Activated CD4-positive, CD25-positive, alpha-beta regulatory T cell (primary cell): ENCODE measurements around the gene SLC5A5.
"Not testable (repeated sequence)": the region's sequence is repeated elsewhere in the genome, so short reads cannot be mapped to it uniquely, and the experiment has no call there.

Source experiments
- DNase-seq, 4 experiments: peaks; one replicate each; lab custom pipeline; 2025; lab: John Stamatoyannopoulos, UW

SLC5A5 gene

GRCh38 chr19:17871032-17871877 is 490 bp upstream of the SLC5A5 start:
- no peak for DNase-seq

DNA sequence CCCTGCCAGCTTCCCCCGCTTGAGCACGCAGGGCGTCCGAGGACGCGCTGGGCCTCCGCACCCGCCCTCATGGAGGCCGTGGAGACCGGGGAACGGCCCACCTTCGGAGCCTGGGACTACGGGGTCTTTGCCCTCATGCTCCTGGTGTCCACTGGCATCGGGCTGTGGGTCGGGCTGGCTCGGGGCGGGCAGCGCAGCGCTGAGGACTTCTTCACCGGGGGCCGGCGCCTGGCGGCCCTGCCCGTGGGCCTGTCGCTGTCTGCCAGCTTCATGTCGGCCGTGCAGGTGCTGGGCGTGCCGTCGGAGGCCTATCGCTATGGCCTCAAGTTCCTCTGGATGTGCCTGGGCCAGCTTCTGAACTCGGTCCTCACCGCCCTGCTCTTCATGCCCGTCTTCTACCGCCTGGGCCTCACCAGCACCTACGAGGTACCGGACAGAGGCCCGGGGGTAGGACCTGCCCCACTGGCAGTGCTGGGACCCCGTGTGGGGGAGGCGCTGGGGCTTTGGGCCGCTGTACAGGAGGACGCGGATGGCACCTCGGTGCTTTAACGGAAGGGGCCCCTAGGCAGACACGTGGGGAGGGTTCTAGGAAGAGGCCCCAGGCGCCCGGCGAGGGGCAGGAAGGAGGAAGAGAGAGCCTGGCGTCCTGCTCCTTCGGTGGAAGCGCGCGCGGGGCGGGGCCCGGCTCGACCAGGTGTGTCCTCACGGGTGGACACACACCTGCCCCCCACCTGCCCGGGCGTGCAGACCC is 681 bp downstream of the SLC5A5 start:
- DNase-seq = peak in 3 of 4 experiments; percentile 36 to 39 (median 39)

- DNase-seq = peak; percentile 55 to 70 (median 57)
Measured at GRCh38 chr19:17873786-17874757, 2.3 kb downstream of the SLC5A5 start.

DNA sequence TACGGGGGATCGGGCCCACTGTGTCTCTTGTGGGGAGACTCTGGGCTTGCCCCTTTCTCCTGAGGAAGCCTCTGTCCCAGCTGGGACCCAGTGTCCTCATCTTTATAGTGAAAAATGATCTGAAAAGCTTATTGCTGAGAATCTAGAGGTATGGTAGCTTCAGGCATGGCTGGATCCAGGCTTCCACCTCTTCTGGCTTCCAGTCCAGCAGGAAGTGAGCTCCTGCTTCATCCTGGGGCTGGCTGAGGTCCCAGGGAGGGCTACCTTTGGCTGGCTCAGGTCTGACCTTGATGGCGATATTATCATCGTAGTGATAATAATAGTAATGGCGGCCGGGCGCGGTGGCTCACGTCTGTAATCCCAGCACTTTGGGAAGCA is 3.0 kb downstream of the SLC5A5 start:
- no peak for DNase-seq

- DNase-seq = no peak
Measured at GRCh38 chr19:17877696-17878095, 6.0 kb downstream of the SLC5A5 start.

GRCh38 chr19:17879466-17879865 is 7.7 kb downstream of the SLC5A5 start:
- no peak for DNase-seq

DNA sequence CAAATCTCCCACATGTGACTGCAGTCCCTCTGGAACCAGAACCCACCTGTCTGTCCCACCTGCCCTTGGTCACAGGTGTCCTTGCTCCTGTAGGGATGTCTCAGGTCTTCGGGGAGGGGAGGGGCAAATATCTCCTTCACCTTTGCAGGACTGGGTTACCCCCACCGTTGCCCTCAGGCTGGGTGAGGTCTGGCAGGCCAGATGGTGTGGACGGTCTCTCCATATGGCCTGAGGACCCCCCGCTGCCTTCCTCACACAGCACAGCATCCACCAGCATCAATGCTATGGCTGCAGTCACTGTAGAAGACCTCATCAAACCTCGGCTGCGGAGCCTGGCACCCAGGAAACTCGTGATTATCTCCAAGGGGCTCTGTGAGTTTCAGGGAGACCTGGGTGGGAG is 10.0 kb downstream of the SLC5A5 start:
- no peak for DNase-seq

DNA sequence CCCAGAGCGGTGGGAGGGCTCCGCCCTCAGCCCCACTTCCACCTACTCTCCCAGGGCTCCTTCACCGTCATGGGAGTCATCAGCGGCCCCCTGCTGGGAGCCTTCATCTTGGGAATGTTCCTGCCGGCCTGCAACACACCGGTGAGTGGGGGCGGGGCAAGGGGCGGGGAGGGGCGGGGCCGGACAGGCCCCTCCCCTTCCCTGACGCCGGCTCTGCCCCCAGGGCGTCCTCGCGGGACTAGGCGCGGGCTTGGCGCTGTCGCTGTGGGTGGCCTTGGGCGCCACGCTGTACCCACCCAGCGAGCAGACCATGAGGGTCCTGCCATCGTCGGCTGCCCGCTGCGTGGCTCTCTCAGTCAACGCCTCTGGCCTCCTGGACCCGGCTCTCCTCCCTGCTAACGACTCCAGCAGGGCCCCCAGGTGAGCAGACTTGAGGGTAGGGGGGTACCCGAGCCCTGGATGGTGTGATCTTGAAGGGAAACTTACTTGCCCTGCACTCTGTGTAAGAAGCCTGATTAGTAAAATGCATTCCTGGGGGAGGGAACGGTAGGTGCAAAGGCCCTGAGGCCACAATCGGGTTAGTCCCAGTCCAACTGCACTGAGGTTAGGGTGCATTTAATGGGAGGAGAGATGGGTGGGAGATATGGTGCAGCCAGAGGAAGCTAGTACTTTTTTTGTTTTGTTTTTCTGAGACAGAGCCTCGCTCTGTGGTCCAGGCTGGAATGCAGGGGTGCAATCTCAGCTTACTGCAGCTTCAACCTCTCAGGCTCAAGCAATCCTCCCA is 12.1 kb downstream of the SLC5A5 start:
- DNase-seq = no peak

DNA sequence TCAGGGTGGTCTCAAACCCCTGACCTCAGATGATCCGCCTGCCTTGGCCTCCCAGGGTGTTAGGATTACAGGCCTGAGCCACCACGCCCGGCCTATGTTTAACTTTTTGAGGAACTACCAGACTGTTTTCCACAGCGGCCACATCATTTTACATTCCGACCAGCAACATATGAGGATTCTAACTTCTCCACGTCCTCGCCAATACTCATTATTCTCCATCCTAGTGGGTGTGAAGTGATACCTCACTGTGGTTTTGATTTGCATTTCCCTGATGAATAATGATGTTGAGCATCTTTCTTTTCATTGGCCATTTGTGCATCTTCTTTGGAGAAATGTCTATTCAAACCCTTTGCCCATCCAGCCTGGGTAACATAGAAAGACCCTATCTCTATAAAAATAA is 14.8 kb downstream of the SLC5A5 start:
- DNase-seq = no peak

DNA sequence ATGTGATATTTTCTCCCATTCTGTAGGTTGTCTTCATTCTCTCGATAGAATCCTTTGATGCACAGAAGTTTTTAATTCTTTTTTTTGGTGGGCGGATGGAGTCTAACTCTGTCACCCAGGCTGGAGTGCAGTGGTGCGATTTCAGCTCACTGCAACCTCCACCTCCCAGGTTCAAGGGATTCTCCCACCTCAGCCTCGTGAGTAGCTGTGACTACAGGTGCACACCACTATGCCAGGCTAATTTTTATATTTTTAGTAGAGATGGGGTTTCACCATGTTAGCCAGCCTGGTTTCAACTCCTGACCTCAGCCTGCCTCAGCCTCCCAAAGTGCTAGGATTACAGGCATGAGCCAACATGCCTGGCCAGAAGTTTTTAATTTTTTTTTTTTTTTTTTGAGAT is 15.5 kb downstream of the SLC5A5 start:
- not testable (repeated sequence) for DNase-seq

GRCh38 chr19:17888260-17888659 is 16.5 kb downstream of the SLC5A5 start:
- no peak for DNase-seq

- no peak for DNase-seq
Measured at GRCh38 chr19:17889609-17890214, 18.0 kb downstream of the SLC5A5 start.

GRCh38 chr19:17893766-17894165 is 22.0 kb downstream of the SLC5A5 start:
- DNase-seq = no peak

- no peak for DNase-seq
Measured at GRCh38 chr19:17902701-17903100, 31.0 kb downstream of the SLC5A5 start.

- no peak for DNase-seq
Measured at GRCh38 chr19:17908244-17908643, 36.5 kb downstream of the SLC5A5 start.

DNA sequence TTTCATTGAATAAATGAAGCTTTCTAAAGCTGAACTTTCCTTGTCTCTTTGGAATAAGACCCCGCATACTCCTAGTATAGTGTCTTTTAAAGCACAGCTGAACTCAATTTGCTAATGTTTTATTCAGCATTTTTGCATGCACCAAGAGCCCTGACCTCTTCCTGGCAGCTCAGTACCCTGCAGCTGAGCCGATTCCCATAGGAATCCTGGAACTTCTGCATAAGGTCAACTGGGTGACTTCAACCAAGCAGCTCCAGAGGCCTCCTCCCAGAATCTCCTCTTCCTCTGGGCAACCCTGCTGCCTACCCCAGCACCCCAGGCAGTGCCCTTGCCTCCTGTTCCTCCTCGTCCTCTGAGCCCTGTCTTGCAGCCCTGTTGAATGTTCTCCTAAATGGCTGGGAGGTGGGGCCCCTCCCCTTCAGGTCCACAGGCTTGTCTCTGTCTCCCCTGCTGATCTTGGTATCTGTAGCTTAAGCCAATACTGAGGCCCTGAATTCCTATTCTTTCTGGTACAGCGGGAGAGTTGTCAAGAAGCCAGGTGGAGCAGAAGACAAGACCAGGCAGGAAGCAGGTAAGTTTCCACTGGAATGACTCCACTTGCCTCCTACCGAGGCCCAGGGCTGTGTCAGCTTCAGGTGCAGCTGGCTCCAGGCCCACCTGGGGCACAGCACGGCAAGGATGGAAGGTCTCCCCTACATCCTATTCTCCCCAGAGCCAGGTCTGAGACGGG is 37.4 kb downstream of the SLC5A5 start:
- DNase-seq = no peak

- DNase-seq = no peak
Measured at GRCh38 chr19:17910791-17911360, 39.1 kb downstream of the SLC5A5 start.

GRCh38 chr19:17915940-17916593 is 44.3 kb downstream of the SLC5A5 start:
- DNase-seq = no peak

- not testable (repeated sequence) for DNase-seq
Measured at GRCh38 chr19:17918151-17918550, 46.4 kb downstream of the SLC5A5 start.
